Mucosa of gallbladder (tissue), 1 donor: ENCODE data around the gene E4F1. TPM values are rescaled to one million over a fixed set of nuclear protein-coding genes. Genes with fewer than 3 reads are reported as not detected.
"Not testable (repeated sequence)": the region's sequence is repeated elsewhere in the genome, so short reads cannot be mapped to it uniquely, and the experiment has no call there.

Source experiments
- DNase-seq: peaks from one replicate; pipeline ENCODE4 v3.0.0-alpha.2; 2020; ENCODE audit warnings: low spot score
- total RNA-seq: library from RNA; stranded (reverse); gene quantifications from one replicate; pipeline ENCODE4 v1.2.1, GENCODE V29; 2021
- donor health status: DM: no; HTN: no; CAD: no.

Gene E4F1
- total RNA-seq, 1 donor from 2014 or later = 33.3 TPM

GRCh38 chr16:2230376-2230775 lies 7.0 kb downstream of the E4F1 start:
- no peak for DNase-seq

DNA sequence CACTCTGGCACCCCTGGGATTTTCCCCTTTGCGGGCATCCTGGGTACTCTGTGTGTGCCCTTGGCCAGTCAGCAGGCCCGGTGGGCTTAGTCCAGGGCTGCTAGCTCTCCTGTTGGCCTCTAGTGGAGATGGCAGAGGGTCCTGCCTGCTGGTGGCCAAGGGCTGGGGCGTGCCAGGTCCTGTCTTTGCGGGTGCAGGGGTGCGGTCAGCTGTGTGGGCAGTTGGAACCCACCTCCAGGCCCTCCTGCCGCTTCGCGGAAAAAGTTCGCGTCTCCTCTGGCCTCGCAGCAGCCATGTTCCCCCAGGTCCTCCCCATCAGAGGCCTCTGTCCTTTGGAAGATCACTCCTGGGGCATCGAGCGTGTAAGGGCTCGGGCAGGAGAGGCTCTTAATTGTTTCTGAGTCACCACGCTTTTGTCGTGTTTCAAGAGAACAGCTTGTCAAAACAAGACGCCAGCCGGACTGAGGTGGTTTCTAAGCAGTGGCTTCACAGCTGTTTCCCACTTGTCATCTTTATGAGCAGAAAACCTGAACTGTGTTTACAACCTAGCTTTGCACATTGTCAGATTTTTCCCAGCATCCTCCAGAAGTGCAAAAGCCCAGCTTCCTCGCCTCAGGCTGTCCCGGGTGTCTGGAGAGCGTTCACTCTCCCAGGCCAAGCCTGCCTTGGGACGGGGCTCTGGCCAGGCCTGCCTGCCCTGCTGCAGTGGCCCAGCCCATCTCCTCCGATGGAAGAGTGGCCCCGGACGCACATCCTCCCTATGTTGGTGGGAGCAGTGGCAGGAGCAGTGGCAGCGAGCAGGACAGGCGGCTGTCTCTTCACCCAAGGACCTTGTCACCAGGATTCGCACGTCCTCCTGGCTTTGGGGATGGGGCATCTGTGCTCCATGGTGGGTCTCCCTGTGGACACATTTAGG lies 7.9 kb downstream of the E4F1 start:
- no peak for DNase-seq

DNA sequence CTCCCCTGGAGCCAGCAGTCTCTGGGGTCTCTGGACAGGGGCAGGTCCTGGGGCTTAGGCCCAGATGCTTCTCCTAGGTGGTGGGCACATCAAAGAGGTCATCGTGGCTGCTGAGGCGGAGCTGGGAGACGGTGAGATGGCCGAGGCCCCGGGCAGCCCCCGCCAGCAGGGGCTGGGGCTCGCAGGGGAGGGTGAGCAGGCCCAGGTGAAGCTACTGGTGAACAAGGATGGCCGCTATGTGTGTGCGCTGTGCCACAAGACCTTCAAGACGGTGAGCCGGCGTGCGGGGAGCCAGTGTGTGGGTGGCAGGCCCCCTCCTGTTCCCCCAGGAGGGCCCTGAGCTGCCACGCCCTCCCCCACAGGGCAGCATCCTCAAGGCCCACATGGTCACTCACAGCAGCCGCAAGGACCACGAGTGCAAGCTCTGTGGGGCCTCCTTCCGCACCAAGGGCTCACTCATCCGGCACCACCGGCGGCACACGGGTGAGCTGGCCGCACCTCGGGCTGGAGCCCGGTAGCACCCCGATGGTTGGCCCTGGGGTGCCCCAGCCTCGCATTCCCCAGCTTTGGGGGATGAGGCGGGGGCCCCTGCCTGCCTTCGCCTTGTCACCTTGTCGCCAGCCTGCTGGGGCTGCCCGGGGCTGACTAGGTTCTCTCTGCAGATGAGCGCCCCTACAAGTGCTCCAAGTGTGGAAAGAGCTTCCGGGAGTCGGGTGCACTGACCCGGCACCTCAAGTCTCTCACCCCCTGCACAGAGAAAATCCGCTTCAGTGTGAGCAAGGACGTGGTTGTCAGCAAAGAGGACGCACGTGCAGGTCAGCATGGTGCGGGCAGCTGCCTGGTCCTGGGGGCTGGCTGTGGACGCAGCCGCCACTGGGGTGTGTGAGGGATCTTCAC lies 9.0 kb downstream of the E4F1 start:
- DNase-seq = no peak

DNA sequence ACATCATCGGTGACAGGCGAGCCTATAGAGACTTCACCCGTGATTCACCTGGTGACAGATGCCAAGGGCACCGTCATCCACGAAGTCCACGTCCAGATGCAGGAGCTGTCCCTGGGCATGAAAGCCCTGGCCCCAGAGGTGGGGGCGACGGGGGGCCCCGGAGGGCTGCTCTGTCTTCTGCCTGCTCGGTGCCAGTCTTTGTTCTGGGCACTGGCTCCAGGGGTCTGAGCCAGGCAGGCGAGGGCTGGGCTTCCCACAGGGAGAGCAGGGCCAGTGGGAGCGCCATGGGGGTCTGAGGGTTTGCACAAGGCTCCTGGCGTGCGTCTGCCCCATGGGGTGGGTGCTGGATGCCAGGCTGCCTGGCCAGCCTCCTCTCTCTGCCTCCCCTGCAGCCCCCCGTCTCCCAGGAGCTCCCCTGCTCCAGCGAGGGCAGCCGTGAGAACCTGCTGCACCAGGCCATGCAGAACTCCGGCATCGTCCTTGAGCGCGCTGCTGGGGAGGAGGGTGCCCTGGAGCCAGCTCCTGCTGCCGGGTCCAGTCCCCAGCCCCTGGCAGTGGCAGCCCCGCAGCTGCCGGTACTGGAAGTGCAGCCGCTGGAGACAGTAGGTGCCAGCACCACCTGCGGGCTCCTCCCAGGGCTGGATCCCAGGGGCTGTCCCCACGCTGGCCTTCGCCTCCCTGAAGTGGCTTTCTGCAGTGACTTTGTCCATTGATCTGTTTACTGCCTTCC lies 9.8 kb downstream of the E4F1 start:
- no peak for DNase-seq

- no peak for DNase-seq
Observed at GRCh38 chr16:2233872-2234812, 10.8 kb downstream of the E4F1 start.

DNA sequence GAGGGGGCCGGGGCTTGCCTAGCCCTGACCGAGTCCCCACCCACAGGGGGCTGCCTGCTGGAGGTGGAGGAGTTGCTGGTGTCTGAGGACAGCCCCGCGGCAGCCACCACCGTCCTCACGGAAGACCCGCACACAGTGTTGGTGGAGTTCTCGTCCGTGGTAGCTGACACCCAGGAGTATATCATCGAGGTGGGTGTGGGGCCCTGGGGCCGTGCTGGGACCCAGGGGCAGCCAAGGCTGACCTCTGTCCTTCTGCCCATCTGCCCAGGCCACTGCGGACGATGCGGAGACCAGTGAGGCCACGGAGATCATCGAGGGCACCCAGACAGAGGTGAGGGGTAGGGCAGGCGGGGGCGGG lies 11.4 kb downstream of the E4F1 start:
- DNase-seq = no peak

GRCh38 chr16:2235234-2235651 lies 11.9 kb downstream of the E4F1 start:
- DNase-seq = no peak

DNA sequence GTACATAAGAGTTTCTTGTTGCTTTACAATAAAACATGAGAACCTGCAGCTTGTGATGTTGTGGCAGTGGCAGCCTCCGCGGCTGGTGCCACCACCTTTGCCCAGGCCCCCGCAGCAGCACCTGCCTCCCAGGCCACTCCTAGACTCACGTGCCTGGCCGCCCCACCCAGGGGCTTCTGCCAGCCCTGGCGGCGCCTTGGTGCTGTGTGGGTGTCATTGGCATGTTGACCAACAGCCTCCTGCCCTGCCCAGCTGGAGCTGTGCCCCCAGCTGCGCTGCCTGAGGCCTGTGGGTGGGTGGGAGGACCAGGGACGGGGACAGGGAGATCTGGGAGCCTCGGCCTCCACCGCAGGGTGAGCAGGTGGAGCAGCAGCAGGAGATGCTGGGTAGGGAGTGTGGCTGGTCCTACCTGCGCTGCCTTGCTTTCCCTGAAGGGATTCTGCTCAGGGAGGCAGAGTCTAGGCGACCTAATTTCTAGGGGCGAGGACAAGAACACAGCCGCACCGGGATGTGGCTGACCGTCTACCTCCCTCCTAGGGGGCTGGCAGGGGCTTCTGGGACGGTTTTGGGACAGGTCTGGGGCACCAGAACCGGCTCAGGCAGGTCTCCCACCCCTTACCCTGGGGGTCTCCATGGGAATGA lies 12.4 kb downstream of the E4F1 start:
- DNase-seq = no peak

DNA sequence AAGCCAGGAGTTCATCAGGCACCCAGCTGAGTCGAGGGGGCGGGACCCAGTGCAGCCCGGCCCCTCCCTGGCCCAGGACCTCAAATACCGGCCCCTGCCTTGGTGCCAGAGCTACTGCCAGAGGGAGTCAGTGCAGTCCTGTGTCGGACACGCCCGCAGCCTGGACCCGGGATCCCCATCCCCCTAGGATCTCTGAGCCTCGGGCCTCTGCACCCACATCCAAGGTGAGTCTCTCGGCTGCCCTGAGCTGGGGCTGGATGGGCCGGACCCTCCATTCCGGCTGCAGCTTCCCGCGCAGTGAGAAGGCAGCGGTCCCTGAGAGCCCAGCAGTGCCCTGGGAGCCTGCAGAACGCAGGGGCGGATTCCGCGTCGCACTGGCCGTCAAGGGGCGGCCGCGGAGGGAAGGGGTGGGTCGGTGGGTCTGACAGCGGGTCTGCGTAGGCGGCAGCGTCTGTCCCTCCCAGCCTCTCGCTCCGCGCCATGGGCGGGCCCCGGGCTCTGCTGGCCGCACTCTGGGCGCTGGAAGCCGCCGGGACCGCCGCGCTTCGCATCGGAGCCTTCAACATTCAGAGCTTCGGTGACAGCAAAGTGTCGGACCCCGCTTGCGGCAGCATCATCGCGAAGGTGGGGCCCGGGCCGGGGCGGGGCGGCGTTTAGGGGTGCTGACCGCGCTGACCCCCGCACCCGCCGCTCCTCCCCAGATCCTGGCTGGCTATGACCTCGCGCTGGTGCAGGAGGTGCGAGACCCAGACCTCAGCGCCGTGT lies 13.1 kb downstream of the E4F1 start, which contains the start of gene DNASE1L2:
TSS of gene DNASE1L2 (plus strand) at position 108 of the 765 bp plus-strand sequence. CDS start at position 481, 373 bp downstream.
- no peak for DNase-seq

GRCh38 chr16:2237102-2237482 lies 13.7 kb downstream of the E4F1 start:
- no peak for DNase-seq

GRCh38 chr16:2237493-2238149 lies 14.2 kb downstream of the E4F1 start:
- no peak for DNase-seq

- DNase-seq = no peak
Observed at GRCh38 chr16:2238150-2238837, 14.9 kb downstream of the E4F1 start.

- no peak for DNase-seq
Observed at GRCh38 chr16:2238838-2239675, 15.7 kb downstream of the E4F1 start.

- not testable (repeated sequence) for DNase-seq
Observed at GRCh38 chr16:2240331-2240730, 16.9 kb downstream of the E4F1 start.

DNA sequence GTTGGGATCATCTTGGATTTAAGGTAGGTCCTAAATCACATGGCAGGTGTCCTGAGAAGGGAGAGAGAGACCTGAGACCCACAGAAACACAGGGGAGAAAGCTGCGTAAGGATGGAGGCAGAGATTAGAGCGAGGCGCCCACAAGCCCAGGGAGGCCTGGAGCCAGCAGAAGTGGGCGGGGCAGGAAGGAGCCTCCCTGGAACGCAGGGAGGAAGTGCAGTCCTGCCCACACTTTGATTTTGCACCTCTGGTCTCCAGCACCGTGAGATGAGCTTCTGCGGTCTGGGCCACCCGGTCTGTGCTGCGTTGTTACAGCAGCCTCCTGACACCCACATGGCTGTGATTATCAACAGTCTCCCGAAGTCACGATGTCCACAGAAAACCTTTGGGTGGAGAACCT lies 19.2 kb downstream of the E4F1 start:
- DNase-seq = no peak

GRCh38 chr16:2243031-2243528 lies 19.7 kb downstream of the E4F1 start:
- DNase-seq = no peak

- no peak for DNase-seq
Observed at GRCh38 chr16:2243781-2244180, 20.4 kb downstream of the E4F1 start.
